Psoas muscle (tissue), 8 donors: ENCODE measurements around the gene SPAG16. TPM values are rescaled to one million over a fixed set of nuclear protein-coding genes. Genes with fewer than 3 reads are reported as not detected.

Experiments
- ATAC-seq, 4 donors: fragments of 200-7000 bp; cut with Tn5 transposase; one replicate each; pipeline ENCODE4 v1.9.1; 2020; ENCODE audit warnings: moderate library complexity in 3 of 4, mild to moderate bottlenecking in 2 of 4
- DNase-seq, 2 donors: peaks; one replicate each; pipeline ENCODE4 v3.0.0-alpha.2; 2020
- H3K27ac ChIP-seq: fragments of 200-600 bp; one replicate; pipeline ENCODE4 v1.8.0; 2022
- H3K27me3 ChIP-seq, 3 donors: fragments of 200-600 bp in 1 of 3; one replicate each; pipeline versions ENCODE4 v1.6.1 to v1.8.0; 2013 to 2022; ENCODE audit warnings: low read length in 2 of 3, mild to moderate bottlenecking in 2 of 3, moderate library complexity in 1 of 3; ENCODE audit not compliant: insufficient read depth in 3 of 3
- H3K36me3 ChIP-seq, 2 donors: fragments of 200-600 bp in 1 of 2; one replicate each; pipeline versions ENCODE4 v1.6.1 to v1.8.0; 2013 to 2022; ENCODE audit warnings: low read depth in 1 of 2, mild to moderate bottlenecking in 1 of 2, moderate library complexity in 1 of 2; ENCODE audit not compliant: insufficient read depth in 1 of 2
- H3K4me1 ChIP-seq: fragments of 200-600 bp; one replicate; pipeline ENCODE4 v1.8.0; 2022
- H3K4me3 ChIP-seq: fragments of 200-600 bp; one replicate; pipeline ENCODE4 v1.8.0; 2022; ENCODE audit warnings: mild to moderate bottlenecking
- H3K9me3 ChIP-seq: fragments of 200-600 bp; one replicate; pipeline ENCODE4 v1.8.0; 2022
- CTCF ChIP-seq: fragments of 200-600 bp; IDR thresholded peaks from one replicate; pipeline ENCODE4 v1.8.0; 2022; ENCODE audit warnings: antibody characterized with exemption
- WGBS, 3 donors: extraction: QIAGEN DNeasy Blood & Tissue Kit; methylation state at CpG; one replicate each; pipeline versions ENCODE4 v1.1.6 to v1.1.7; 2013; 5-methylcytosine and 5-hydroxymethylcytosine counted together
- intact Hi-C, 2 donors: fragments of 100-400 bp; cut with DNase I; formaldehyde crosslinking; loops; one replicate each; pipeline versions ENCODE4 v1.11.0 to v1.14.2; 2022
- polyA plus RNA-seq, 3 donors: library from polyadenylated mRNA; stranded (reverse); fragments of 200-250 nt; gene quantifications; one replicate each; pipeline ENCODE4 v1.2.3, GENCODE V29; 2013
- total RNA-seq, 4 donors: library from RNA; stranded (reverse); fragmentation: NEBNext Ultra II Directional in 2 of 4; extraction: Animal tissue kit (Norgen Biotek cat#: 25700) in 2 of 4; gene quantifications; one replicate each; pipeline versions ENCODE4 v1.2.1 to v1.2.4, GENCODE V29; 2021 to 2023
- donor health status: healthy with polysubstance abuse.
- donor health status: DM: no; HTN: no; CAD: no; lungs with moderate emphysema.
- donor health status: Bipolar disorder and iron deficiency.
- donor health status: healthy.
- donor health status: DM: yes; HTN: yes; CAD: no.
- donor health status: DM: no; HTN: no; CAD: no.
- donor health status: DM: no; HTN: no; CAD: no.
- donor health status: DM: yes; HTN: yes; CAD: no.

SPAG16 gene
- total and polyA plus RNA-seq, 7 donors = 1.6 to 8.7 (median 4.3) TPM

DNA sequence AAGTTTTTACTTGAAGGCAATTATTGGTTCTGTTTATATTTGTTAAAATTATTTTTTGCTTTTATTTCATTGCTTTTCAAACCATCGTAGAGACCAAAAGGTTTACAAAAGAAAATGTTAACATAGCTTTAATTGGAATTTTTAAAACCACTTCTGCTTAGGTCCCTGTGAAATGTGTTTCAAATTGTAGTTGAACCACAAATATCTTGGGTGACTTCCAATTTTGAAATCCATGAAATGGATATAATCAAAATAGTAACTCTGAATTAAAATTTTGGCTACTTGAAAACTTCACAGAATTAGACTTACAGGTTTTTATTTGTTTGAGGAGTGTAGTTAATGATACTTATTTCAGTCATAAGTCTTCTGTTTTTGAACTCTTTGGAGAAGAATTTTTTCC lies 3.1 kb upstream of the SPAG16 start:
- ATAC-seq = no peak
- intact Hi-C loops = no loop called here

DNA sequence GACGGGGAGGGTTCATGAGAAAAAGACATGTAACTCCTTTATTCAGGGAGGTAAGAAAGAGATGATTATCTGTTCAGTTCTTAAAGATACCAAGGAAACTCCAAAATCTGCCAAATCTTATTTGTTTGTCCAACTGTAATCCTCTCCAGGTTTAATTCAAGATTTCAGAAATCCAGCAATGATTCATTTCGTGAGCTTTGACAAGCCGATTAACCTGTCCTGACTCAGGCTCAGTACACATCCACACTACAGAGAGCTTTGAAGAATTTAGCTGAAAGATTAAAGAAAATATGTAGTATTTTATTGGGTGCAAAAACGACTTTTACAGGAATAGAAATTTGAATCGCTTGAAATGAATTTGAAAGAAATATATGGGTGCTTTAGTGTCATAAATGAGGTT lies 1.1 kb downstream of the SPAG16 start:
- intact Hi-C loops = no loop called here
- Histone ChIP-seq H3K36me3 (no peaks in the 10 kb centered on the region), H3K4me1 (no peaks in the 10 kb centered on the region), H3K9me3 (no peaks in the 10 kb centered on the region), H3K27ac (no peak overlapping the region), H3K27me3 (no peaks in the 10 kb centered on the region), H3K4me3 (peak overlapping the region; percentile 80)
- WGBS, 3 donors = 75 to 82% (median 78%) methylated on average over 5 of the region's 5 CpGs
- DNase-seq = no peak
- no peak for TF ChIP-seq CTCF
- no peak for ATAC-seq

More for the DNA sequence above, 3.1 kb upstream of the SPAG16 start:
- H3K27me3 ChIP-seq = no peaks in the 10 kb centered on the region
- H3K4me1 ChIP-seq = no peaks in the 10 kb centered on the region
- H3K27ac ChIP-seq = no peak overlapping the region
- H3K36me3 ChIP-seq = no peaks in the 10 kb centered on the region
- no peaks in the 10 kb centered on the region for H3K9me3 ChIP-seq
- DNase-seq = no peak
- TF ChIP-seq CTCF = no peak
- H3K4me3 ChIP-seq = no peak overlapping the region
- WGBS, 3 donors = 16 to 38% (median 17%) methylated on average over 1 of the region's 1 CpG

DNA sequence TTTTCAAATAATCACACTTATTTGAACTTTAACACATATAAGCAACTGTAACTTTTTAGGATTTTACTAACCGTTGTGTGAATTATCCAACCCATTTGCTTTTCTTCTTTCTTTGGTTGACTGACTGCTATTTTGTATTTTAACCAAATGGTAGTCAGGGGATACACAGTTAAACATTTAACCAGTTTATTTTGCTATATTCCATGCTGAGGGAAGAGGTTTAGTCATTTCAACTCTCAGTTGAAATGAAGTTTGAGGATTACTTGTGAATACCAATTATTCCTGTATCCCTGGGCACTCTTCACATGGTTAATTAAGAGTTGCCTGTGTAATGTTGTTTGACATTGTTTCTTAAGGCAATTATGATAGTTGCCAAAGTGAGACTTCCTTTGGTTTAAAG lies 1.9 kb downstream of the SPAG16 start:
- Histone ChIP-seq H3K4me3 (no peak overlapping the region), H3K4me1 (no peaks in the 10 kb centered on the region), H3K36me3 (no peaks in the 10 kb centered on the region), H3K9me3 (no peaks in the 10 kb centered on the region), H3K27me3 (no peaks in the 10 kb centered on the region), H3K27ac (no peak overlapping the region)
- no peak for TF ChIP-seq CTCF
- no peak for DNase-seq
- no peak for ATAC-seq
- intact Hi-C loops = no loop called here
- WGBS, 3 donors = 61 to 76% (median 76%) methylated on average over 1 of the region's 1 CpG

- peak in 1 of 4 donors; percentile 23 for ATAC-seq
- Histone ChIP-seq H3K36me3 (no peaks in the 10 kb centered on the region), H3K4me1 (no peaks in the 10 kb centered on the region), H3K27ac (no peak overlapping the region), H3K27me3 (no peaks in the 10 kb centered on the region), H3K9me3 (no peaks in the 10 kb centered on the region), H3K4me3 (no peak overlapping the region)
- TF ChIP-seq CTCF = no peak
- no peak for DNase-seq
- 53 to 63% (median 63%) methylated on average over 2 of the region's 2 CpGs for WGBS, 3 donors
- intact Hi-C loops = no loop called here
Measured at GRCh38 chr2:213288913-213289700, 4.8 kb downstream of the SPAG16 start.

DNA sequence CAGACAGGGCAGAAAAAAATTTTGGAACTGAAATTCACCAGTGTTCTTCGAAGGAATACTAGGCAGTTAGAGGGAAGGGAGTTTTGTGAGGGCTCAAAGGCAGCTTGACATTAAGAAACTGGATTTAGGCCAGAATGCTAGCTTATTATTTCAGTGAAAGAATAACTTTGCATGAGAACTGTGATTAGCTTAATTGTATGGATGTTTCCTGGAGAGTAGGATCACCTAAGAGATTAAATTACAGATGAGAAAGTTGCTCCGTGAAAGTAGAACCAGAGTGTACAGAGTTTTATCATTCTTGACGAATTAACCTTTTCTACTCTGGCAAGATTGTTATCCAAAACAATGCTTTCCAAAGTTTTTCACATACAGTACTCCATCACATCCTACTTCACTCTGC lies 6.2 kb downstream of the SPAG16 start:
- intact Hi-C loops = no loop called here
- WGBS, 3 donors = 73 to 81% (median 77%) methylated on average over 3 of the region's 3 CpGs
- Histone ChIP-seq H3K36me3 (no peaks in the 10 kb centered on the region), H3K27me3 (no peaks in the 10 kb centered on the region), H3K4me3 (no peak overlapping the region), H3K4me1 (no peaks in the 10 kb centered on the region), H3K9me3 (no peaks in the 10 kb centered on the region), H3K27ac (no peak overlapping the region)
- DNase-seq (no peak), ATAC-seq (no peak)
- no peak for TF ChIP-seq CTCF
